HG02678 (cell line): ENCODE measurements around the gene BCAT1.
"Not testable (repeated sequence)": the region's sequence is repeated elsewhere in the genome, so short reads cannot be mapped to it uniquely, and the experiment has no call there.

Experiments used
- ATAC-seq: cut with Tn5 transposase; IDR thresholded peaks from one replicate; pipeline ENCODE4 v1.9.1; 2021; ENCODE audit warnings: mild to moderate bottlenecking, moderate library complexity; ENCODE audit not compliant: unreplicated experiment

The BCAT1 gene

GRCh38 chr12:24821691-24822090 is 127.2 kb downstream of the BCAT1 start:
- peak; percentile 46 for ATAC-seq

DNA sequence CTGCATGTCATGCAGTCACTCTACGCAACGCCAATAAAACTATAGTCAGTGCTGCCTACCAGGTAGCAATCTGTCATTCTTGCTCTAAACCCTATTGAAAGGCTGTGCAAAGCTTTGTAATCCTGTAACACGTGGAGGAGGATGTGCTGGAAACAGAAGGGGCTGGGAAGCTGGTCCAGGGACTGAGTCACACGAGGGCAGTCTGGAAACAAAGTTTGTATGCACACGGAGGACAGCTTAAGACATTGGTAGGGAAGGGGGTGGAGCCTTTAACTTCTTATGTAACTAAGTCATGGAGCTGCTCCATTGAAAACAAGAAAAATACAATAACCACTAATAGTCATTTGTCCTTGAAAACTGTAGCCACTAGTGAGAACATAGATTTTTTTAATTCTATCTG is 128.0 kb downstream of the BCAT1 start:
- no peak for ATAC-seq

DNA sequence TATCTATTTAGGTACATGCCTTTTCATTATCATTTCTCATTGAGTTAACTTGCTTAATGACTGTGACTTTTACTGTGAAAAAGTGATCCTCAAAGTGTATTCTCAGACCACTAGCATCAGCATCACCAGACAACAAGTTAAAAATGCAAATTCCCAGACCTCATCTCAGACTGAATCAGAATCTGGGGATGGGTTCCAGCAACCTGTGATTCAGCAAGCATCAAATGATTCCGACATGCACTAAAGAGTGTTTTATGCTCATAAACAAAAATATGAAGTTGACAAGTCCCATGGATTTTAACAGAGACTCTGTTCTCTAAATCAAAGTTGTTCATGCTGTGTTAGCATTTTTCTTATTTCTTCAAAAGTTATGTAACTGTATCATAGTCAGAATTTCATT is 130.6 kb downstream of the BCAT1 start:
- no peak for ATAC-seq

DNA sequence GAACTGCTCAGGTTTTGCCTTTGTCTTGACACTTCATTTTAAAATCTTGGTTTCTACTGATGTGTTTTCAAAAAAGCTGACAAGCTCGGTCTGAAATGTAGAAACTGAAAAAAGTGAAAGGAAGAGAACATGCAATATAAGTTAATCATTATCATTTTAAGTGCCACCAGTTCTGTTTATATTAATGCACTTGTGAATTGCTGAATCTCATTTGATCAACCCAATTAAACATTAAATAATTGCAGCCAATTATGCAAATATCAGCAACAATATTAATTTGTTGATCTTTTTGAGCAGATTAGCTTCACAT is 133.8 kb downstream of the BCAT1 start:
- peak; percentile 45 for ATAC-seq

- ATAC-seq = peak; percentile 78
Measured at GRCh38 chr12:24814379-24815113, 134.4 kb downstream of the BCAT1 start.

DNA sequence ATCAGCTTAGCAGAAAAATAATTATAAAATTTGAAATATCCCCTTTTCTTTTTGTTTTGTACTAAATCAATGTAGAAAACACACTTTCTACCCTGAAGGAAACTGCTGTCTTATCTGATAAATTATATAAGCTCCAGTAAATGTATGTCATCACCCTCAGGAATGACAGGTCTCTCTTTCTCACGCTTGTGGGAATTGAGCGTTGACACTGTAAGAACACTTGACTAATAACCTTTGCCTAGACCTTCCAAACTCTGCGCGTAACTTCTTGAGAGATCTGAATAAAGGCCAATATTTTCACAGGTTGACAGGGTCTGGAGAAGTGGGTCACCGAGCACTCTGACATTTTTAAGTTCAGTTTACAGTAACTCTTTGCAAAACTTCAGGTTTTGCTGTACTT is 138.5 kb downstream of the BCAT1 start:
- ATAC-seq = no peak

- not testable (repeated sequence) for ATAC-seq
Measured at GRCh38 chr12:24809306-24809705, 139.6 kb downstream of the BCAT1 start.

GRCh38 chr12:24808651-24809050 is 140.2 kb downstream of the BCAT1 start:
- ATAC-seq = no peak

GRCh38 chr12:24806386-24806785 is 142.5 kb downstream of the BCAT1 start:
- no peak for ATAC-seq

GRCh38 chr12:24803430-24804245 is 145.3 kb downstream of the BCAT1 start:
- no peak for ATAC-seq

DNA sequence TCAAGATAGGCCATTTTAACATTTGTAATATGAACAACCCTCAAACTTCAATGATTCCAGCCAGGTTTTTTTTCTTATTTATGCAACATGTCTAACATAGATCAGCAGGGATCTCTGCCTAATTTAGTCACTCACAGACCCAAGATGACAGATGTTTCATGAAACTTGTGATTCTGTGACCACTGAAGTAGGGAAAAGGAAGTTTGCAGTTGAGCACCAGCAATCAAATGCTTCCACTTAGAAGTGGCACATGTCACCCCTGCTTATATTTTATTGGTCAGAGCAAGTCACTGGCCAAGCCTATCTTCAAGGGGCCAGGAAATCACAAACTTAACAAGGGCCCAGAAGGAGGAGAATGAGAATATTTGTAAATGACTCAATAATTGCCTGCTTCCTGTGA is 150.6 kb downstream of the BCAT1 start:
- peak; percentile 88 for ATAC-seq

DNA sequence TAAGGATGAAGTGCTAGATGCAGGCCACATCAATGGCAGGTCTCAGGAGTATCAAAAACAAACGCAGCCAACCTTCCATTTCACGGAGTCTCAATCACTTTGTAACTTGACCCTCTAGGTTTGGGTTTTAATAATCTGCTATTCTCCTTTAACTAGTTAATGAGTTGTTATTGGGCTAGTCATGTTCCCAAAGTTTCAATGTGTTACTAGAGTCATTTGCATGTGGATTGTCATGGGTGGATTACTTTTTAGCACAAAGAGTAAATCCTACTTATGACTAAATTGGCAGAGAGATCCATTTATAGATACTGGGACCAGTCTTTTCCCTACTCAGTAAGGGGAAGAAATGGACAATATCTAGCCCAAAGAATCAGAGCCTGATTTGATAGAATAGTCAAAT is 151.0 kb downstream of the BCAT1 start:
- no peak for ATAC-seq

- no peak for ATAC-seq
Measured at GRCh38 chr12:24796876-24797275, 152.0 kb downstream of the BCAT1 start.

- ATAC-seq = peak; percentile 57
Measured at GRCh38 chr12:24795699-24796347, 153.1 kb downstream of the BCAT1 start.

- no peak for ATAC-seq
Measured at GRCh38 chr12:24791622-24792021, 157.3 kb downstream of the BCAT1 start.

DNA sequence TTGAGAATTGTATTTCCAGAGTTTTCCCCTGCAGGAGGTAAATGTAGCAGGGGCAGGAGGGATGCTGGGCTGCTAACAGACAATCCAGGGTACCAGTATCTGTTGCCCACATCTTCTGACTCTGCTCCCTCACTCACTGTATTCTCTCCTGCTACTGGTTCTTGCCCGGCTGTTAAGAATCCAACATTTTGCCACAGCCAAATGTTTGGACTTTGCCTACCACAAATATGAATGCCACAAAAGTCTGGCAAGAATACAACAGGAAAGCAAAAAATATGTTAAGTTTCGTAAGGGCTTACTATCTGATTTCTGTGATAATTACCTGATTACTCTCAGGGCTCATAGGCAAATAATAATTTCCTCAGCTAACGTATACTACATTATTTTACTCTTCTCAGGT is 160.0 kb downstream of the BCAT1 start:
- ATAC-seq = no peak

DNA sequence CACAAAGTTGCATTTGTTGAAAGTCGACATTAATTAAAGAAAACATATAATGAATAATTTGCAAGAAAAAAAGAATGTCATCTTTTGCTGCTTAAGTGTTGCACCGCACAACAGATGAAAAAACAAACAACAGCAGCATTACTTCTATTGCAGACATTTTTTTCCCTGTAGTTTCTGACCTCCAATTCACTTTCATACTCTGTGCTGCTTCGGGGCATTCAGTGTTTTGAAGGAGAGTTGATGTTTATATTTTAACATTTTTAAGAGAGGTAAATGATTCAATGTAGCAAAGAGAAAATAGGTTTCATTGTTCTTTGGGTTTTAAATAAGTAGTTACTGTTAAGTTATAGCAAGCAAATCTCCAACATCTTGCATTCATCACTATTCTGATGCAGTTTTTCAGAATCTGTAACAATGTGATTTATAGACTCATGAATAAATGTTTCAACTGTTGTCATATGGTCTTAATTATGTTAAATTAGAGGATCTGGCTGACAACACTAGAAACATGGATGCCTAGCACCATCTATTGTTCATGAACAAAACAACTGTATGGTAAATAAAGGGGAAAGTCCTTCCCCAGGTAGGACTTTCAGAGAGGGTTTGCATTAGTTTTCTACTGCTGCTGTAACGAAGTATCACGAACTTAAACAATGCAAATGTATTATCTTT is 168.1 kb downstream of the BCAT1 start:
- ATAC-seq = no peak

DNA sequence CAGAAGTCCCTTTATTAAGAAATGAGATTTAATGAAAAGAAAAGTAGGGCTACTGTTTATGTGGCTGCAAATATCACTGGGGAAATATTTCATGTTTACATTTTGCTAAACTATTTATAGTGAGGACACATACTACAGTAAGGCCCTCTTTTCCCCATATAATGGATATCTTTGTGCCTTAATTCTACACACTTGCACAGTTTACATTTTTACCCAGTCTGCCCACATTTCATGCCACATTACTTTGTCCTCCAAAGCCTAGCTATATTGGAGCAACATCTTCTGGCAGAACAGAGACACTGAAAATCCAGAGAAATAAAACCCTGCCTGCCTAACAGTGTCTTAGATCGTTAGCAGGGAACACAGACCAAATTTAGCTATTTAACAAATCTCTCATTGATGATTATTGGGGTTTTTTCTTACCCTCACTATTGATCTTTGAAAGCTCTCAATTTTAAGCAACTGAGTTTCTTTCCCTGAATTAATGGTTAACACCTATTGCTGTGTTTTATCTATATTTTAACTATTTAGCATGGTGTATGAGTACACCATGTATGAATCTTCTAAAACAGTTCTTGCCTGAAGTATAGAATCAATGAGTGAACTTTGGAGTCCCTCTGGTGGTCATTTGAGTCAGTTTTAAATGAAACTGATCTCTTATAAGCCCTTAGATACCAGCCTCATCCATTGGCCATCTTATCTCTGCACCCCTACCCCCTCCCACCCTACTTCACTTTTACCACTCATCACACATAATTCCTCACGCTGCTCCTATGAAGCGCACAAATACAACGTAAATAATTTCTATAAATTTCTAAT is 170.2 kb downstream of the BCAT1 start:
- ATAC-seq = peak; percentile 83

DNA sequence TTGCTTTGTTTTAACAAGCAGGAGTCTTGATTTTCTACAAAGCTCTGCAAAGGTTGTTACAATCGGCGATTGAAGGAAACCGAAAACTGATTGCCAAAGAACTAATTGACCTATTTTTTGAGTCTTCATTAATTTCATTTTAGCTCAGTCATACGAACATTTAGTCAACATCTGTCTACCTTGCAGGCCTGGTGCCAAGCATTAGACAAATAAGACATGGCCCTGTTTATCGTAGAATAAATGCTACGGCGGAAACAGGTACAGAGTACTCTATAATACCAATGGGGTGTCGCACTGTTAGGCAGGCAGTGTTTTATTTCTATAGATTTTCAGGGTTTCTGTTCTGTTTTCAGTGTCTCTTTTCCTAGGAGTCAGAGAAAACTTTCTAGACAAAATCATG is 171.5 kb downstream of the BCAT1 start:
- ATAC-seq = no peak

DNA sequence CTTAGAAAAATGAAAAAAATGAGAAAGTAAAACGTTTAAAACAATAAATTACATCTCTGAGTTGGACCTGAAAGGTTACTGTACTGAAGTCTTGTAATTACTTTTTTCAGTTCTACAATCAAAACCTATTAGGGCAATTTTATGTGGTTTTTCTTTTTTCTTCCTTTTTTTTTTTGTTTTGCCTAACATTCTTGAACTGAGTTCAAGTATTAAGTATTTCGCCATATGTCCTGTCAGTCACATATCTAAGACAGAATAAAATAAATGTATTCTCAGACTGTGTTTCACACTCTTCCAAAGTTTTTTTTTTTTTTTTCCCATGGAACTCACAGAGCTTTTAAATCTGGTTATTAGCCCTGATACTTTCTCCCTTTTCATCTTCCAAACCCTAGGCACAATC is 172.0 kb downstream of the BCAT1 start:
- ATAC-seq = no peak

DNA sequence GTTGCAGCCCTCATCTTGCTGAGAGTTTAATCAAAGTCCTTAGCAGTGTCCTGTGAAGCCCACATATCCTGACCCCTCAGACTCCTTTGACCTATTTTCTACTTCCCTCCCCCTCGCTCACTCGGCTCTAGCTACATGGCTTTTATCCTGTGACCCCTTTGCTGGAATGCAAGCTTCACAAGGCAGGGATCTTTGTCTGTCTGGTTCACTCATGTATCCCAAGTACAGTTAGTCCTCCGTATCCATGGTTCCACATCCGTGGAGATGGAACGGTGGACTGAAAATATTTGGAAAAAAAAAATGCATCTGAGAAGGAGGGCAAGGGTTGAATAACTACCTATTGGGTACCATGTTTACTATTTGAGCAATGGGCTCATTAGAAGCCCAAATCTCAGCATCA is 173.8 kb downstream of the BCAT1 start:
- ATAC-seq = no peak
